Right hindlimb (tissue), 1 donor: Measurements from ENCODE around the gene RBFOX1.

Experiments used
- DNase-seq: peaks from one replicate; pipeline ENCODE4 v3.0.0-alpha.2; 2018

RBFOX1 gene

DNA sequence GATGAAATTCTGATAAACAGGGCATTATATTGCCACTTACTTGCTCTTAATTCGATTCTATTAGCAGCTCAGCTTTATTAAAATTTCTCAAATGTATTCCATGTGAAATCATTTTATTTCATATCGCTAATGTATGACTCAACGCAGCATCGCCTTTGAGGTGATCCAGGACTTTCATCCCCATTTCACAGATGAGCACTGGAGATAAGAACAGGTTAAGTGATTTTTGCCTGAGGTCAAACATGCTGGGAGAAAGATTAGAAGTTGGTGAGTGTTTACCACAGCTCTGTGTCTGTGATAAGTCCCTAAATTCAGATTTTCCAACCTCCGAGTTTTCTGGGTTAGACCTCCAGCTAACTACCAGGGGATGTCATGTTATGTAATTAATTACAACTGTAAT, 43.6 kb downstream of the RBFOX1 start:
- DNase-seq = no peak

DNA sequence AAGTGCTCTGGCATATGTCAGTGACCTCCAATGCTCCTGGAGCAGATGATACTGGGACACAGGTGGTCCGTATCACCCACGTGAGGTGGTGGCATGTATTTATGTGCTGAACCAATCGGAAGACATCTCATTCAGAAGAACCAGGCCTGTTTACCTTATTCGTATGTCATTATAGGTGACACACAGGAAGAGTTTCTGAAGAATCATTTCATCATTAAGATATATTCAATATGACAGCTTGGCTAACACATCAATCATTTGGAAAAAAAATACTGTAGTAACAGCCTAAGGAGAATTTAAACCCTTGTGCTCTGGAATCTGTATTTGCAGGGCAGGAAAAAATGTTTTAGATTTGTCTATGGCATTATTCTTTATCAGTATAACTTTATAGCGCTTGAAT, 44.6 kb downstream of the RBFOX1 start:
- DNase-seq = no peak

DNA sequence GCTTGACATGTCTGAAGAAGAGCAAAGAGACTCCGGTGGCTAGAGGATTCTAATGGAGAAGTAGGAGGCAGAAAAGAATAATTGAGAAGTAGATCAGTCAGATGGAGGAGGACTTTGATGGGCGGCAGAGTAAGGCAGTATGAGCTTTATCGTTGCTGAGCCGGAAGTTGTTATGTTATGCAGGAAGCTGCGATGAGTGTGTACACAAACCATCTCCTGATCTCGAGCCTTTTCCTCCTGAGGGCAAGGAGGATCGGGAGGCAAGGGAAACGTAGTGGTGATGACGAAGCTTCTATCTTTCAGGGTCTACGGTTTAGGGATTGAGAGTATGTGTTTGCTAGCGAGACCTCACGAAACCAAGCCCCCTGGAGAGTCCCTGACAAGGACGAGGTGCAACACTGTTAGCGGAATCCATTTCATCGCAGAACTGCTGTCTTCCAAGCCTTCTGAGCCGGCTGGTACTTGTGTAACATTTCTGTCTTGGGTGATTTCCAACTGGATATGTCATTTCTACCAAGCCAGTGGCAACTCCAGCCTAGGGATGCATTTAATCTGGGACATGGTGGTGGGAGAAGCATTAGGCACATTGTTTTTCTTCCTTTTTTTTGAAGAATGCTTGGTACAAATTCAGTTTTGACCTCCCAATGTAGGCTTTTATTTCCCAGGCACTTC, 45.5 kb downstream of the RBFOX1 start:
- no peak for DNase-seq

DNA sequence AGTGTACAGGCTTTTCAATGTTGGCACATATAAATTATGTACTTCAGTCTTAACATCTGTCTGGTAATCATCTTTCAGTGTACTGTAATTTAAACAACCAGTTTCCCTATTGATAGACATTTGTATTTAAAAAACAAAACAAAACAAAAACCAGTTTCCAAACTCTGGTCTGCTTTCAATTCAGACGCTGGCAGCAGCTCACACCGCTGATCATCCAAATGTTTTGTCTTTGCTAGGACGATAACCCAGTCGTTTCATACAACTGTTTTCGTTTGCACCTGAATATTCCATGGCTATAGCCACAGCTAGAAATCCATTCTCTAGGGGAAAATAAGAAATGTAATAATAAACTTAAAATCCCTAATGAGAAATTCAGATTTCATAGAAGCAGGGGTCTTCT, 47.8 kb downstream of the RBFOX1 start:
- no peak for DNase-seq

DNA sequence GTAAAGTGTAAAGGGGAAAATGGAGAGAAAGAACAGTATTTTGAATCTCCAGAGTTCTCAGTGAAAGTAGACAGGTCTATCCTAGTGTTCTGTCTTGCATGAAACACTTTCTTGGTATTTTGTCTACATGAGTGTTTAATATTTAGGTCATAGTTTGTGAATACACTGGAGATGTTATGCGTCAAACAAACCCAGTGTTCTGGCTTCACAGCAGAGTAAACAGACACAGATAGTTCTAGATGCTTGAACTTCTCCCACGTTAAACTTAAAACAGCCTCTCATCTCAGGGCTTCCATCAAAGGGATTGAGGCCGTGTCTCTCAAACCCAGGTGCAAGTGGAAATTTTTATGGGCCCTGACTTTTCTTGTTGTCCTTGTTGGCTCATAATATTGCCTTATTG, 48.3 kb downstream of the RBFOX1 start:
- DNase-seq = no peak

DNA sequence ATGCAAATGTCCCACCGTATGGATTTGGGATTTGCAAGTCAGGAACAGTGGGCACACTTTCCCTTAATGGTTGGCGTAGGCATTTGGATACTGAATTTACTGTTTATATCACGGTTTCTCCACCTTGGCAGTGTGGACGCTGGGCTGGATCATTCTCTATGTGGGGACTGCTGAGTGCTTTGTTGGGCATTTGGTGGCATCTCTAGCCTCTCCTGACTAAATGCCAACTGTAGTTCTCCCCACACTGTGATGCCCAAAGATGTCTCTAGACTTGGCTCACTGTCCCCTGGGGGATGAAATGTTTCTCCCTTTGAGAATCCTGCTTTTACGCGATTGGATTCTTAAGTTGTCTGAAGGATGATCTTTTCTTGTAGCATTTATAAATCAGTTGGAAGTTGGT, 49.0 kb downstream of the RBFOX1 start:
- DNase-seq = no peak

DNA sequence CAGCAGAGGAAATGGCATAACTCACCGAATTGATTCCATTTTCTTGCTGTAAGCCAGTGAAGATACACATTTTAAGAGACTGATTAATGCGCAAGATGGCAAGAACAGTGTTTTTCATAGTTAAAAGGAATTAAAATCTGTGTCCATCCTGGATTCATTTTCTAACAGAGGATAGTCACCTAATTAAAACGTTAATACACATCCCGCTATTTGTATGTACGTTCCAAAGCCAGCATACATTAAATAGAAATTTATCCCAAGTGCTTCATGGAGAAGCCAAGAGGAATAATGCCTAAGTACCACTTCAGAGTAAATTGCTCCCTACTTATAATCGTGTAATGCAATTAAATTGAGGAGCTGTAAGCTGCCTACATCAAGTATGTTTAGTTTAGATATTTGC, 49.9 kb downstream of the RBFOX1 start:
- no peak for DNase-seq

DNA sequence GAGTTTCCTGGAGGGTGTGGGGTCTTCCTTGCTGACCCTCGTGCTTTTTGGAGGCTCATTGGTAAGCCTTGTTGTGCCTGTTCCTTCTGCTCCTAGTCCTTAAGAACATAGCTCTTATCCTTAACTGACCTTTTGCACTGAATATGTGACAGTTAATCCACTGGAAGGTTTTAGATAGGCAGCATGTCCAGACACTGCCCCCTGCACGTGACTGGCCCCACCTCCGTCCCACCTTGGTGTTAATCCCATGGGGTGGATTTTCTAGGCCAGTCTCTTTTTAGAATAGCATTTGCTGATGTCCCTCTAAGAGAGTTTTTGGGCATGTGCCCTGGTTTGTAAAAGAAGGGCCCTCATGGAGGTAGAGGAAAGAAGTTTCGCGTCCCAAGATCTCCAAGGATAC, 58.3 kb downstream of the RBFOX1 start:
- no peak for DNase-seq

DNA sequence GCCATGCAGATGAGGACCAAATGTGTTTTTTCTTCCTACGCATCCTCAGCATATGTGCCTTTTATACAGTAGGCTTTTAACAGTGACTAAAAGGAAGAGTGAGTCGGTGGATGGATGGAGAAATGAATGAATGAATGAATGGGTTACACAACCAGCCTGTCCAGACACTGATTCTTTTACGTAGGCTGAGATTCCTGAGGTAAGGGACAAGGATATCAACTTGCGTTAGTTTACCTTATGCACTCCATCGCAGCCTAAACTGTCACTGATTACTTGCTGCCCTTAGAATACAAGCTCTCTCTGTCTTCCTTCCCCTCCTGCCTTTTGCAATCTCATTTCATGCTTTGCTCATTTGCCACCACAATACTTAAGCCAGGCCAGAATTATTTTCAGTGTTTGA, 59.0 kb downstream of the RBFOX1 start:
- no peak for DNase-seq

DNA sequence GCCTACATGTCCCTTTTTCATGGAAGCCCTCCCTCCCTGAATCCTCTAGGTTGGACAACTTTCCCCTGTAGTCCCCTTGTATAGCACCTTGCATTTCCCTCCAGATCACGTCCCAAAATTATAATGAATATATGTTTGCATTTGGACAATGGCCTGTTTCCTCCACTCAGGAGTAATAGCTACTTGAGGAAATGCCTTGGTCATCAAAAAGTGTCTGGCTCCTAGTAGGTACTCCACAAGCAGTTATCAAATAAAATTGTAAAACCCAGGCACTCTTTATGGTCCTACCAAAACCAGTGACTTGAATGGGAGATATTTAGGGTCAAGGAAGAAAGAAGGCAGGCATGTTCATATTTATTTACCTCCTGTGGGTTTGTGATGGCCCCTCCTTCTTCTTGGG, 59.6 kb downstream of the RBFOX1 start:
- DNase-seq = no peak

DNA sequence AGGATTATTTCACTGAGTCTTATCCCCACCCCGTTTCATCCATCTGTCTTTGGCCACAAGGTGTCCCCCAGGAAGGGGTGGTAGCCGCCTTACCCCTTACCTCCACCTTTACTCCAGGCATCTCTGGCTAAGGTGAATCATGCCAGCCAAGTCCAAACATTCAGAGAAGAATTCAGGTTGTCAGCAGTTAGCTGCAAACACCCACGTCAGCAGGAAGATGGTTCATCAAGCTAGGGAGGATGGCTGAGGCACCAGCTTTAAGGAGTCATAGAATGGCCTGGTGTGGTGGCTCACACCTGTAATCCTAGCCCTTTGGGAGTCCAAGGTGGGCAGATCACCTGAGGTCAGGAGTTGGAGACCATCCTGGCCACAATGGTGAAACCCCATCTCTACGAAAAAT, 61.0 kb downstream of the RBFOX1 start:
- DNase-seq = no peak

DNA sequence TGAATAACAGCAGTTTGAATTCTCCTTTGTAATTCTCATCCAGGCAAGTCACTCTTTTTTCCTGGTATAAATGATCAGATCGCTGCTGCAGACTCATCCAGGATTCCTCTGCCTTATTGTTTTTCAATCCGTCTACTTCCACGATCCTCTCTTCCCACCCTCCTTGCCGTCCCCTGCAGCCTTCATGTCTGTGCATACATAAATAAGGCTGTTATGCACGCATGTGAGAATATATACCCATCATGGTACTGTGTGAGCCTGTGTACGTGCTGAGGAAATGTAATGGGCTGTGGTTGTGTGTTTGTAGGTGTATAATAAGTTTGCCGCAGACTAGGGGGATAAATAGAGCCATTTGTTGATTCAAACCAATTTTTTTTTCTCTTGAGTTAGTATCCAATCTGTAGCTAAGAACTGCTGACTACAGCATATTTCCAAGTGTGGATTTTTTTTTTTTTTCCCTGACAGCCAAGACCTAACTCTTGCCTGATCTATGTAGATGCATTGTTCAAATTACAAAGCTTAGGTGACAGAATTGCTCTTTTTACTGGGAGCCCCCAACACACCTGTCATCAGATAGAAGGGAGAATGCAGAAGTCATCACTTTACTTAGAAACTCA, 62.2 kb downstream of the RBFOX1 start:
- no peak for DNase-seq

DNA sequence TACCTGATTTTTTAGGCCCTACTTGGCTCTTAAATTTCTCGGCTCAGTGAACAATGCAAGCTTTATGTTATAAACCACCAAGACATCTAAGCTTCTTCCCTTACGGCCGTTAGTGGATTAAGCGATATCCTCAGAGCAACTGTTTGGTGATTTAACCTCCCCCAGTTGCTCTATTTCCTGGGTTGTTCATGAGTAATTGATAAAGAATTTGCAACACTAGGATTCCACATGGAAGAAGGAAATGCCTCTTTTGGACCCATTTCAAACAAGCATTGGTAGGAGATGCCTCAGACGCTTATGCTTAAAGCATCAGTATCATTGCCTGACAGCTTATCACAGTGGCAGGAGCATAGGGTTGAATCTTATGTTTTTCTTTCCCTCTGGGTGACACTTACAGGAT, 65.3 kb downstream of the RBFOX1 start:
- no peak for DNase-seq

DNA sequence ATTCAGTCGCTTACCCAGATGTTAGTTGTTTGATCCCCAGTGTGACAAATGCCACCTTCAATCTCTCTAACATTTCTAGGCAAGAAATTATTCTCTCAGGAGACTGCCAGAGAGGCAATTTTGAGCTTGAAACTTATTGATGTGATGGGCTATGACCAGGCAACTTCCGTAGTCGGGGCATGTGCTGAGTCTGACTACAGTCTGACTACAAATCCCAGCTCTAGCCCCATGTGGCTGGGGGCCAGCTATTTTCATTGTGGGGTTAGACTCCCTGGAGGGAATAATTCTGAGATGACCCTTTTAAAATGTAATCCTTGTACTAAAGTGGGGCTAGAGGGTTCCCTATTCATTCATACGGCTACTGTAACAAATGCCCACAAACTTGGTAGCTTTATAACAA, 65.9 kb downstream of the RBFOX1 start:
- no peak for DNase-seq

DNA sequence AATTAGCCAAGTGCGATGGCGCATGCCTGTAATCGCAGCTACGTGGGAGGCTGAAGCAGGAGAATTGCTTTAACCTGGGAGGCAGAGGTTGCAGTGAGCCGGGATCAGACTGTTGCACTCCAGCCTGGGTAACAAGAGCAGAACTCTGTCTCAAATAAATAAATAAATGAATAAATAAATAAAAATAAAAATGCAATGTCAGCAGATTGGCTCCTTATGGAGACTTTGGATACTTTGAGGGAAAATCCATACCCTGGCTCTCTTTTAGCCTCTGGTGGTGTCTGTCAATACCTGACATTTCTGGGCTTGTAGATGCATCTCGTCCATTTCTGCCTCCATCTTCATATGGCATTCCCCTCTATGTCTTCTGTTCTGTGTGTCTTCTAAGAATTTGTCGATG, 66.7 kb downstream of the RBFOX1 start:
- DNase-seq = no peak

DNA sequence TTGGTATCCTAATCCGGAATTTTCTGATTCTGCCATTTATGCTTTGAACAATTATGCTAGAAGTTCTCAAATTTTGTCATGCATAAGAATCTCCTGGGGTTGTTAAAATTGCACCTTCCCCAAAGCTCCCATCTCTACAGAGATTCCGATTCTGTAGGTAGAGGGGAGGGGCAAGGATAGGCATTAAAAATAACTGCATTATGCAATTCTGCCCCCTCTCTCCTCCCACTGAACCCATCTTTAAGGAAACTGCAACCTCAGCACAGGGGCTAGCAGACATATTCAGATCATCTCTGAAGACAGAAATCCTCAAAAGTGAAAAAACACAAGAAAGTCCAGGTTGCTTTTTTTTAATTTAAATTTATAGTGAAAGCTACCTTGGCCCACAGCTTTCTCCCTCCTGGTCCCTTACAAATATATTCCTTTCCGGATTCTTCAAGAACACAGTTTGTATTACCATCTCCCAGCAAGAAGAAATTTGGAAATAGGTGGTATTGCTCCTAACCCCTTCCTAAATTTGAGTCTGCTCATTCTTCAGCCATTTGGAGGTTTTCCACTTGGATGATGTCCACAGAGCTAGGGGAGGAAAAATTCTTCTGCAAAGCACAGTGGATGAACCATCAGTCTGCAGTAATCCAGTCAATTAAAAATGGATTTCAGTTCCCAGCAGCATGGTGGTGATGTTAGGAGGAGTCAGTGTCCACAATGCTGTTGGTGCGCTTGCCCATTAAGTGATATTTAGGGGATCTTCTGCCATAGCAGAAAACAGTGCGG, 67.7 kb downstream of the RBFOX1 start:
- no peak for DNase-seq

DNA sequence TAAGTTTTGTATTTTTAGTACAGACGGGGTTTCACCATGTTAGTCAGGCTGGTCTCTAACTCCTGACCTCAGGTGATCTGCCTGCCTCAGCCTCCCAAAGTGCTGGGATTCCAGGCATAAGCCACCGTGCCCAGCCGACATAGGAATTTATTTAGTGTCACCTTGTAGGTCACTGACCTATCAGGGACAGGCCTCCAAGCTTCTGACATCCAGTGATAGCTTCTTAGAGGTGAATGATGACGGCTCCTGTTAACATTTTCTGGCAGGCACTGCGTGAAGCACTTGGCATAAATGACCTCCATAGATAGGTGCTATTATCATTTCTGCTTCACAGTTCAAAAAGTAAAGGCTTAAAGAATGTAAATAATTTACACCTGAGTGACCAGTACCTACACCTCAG, 71.6 kb downstream of the RBFOX1 start:
- DNase-seq = no peak

DNA sequence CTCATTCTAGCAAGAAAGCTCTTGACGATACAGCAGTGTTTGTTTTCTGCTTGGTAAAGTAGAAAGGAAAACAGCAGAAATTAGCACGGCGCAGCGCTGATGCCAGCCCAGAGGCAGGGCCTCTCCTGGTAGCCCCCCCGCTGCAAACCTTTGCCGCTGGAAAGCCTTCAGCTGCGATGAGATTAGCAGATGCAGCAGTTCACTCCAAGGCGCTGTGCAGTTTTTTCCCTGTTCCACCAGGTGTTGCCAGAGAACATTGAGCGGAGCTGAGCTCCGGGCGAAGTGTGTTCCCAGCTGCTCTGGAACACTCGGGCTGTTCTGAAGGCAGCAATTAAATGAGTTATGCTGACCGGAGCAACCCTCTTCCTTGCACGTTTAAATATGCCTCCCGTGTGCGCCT, 72.5 kb downstream of the RBFOX1 start:
- DNase-seq = peak; percentile 87

DNA sequence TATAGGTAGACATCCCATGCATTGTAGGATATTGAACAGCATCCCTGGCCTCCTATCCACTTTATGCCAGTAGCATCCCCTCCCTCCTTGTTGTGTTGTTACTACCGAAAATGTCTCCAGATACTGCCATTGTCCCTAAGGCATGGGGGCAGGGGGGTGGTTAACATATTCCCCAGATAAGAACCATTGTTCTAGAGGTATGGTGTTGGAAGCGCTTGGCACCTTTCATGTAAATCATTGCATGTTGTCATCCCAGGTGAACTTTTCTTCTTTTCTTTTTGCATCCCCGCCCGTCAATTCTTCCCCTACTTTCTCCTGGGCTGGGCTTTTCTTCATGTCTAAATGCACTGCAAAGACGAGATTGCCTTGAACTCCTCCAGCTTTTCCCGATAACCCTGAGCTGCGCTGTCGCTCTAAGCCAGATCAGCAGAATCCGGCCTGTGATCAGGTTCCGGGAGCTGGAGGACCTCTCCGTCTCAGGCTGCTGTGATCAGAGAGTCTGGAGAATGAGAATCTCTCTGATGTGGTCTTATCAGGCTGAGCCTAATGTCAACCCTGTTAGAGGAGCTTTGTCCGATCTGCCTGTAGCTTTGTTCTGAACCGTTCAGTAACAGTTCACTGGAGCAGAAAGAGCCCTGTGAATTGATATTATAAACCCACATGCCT, 76.2 kb downstream of the RBFOX1 start:
- no peak for DNase-seq

DNA sequence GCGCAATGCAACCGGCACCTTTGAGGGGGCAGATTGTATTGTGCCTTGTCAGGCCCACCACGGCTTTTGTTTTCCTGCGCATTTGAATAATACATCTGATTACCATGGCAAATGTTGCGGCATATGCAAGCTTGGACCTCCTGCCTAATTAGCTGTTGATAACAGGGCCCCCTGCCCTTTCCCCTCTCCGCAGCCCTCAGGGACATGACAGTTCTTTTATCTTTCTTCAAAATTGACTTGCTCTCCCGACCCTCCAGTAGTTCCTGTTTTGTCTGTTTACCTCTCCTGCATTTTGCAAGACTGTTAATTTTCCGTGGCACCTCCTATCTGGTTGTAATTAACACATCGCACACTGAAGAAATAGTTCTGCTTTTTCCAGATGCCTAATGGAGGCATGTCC, 86.8 kb downstream of the RBFOX1 start:
- no peak for DNase-seq

DNA sequence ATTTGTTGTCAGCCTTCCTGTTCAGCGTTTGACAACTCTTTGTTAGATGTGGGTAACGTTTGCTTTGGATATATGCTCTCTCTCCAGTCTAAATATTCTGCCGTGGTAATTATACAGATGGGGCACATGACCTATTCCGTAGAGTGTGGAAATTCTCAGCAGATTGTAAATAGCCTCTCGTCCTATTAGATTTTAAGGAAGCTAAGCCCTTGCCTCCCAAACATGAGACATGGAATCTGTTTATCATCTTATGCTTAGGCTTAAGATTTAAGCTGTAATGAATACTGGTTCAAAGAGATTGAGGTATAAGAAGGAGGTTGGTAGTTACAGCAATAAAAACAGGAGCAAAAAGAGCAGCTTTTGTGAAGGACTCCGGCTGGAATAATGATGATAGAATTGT, 87.4 kb downstream of the RBFOX1 start:
- no peak for DNase-seq

DNA sequence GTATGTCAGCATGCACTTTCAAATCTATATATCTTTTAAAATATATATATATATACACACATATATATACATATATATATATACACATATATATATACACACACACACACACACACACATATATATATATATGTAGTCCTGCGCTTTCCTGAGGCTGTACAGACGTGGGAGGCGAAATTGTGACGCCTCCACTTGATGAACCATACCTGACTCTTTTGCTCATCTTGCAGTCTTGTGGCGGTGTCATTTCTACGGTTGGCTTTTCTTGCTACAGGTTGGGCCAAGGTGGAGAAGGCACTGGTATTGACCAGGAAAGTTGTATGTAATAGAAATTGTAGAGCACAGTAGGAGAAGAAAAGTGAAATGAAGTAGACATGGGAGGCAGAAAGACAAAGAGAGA, 88.2 kb downstream of the RBFOX1 start:
- DNase-seq = no peak

DNA sequence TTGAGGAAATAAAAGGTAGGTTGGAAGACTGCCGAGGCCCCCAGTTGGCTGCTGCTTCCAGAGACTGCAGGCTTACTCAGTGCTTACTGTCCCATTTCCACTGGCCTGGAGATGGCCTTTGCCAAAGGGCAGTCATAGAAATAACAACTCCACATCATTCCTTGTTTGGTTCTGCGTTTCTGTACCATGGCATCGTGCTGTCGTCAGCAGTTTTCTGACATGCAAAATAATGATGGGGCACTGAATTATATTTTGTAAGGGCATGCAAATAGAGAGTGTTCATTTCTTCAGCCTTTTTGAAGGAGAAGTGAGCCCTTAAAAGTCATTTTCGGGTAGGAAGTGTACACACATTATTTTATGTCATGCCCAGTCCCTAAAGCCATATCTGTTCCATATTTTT, 88.9 kb downstream of the RBFOX1 start:
- no peak for DNase-seq
